ENCODE results near the gene CLCA1. TPM values are rescaled to one million over a fixed set of nuclear protein-coding genes. Genes with fewer than 3 reads are reported as not detected.

The CLCA1 gene
- total and polyA plus RNA-seq, 2 experiments from 2014 or later: not detected

DNA sequence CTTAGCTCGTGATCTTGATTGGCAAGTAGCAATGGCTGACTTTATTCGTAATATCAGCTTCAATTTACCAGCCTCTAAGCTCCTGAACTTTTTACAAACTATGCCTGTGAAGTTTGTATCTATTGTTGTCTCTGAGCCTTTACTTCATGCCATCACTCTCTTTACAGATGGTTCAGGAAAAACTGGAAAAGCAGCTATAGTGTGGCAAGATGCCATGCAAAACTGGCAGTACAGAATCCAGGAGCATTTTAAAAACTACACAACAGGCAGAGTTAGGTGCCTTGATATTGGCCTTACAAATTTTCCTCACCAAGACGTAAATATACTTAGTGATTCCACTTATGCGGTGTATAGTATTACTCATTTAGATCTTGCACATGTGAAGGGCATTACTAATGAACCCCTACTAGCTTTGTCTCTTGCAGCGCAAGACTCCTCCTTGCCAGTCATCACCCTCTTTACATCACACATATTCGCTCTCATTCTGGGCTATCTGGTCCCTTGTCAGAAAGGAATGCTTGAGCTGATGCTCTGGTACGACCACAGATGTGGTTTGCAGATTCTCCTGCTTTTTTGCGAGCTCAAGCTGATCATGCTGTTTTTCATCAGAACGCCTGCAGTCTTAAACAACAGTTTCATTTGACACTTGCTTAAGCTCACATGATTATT is 36.3 kb downstream of the CLCA1 start:
- no peak overlapping the region for H2AFZ ChIP-seq
- TF ChIP-seq NANOG (IDR thresholded peaks at IDR 0.05; ENCODE audit: borderline replicate concordance) (no peak), STAT1 (IDR thresholded peaks at IDR 0.05; ENCODE audit: unreplicated experiment) (no peak), EZH2phosphoT487 (IDR thresholded peaks at IDR 0.05; ENCODE audit: unreplicated experiment) (no peak), JUNB (IDR thresholded peaks at IDR 0.05; ENCODE audit: unreplicated experiment) (no peak), ZNF114 (CRISPR knock-in tag; IDR thresholded peaks at IDR 0.05) (no peak), POLR2AphosphoS5 (IDR thresholded peaks at IDR 0.05; ENCODE audit: low read depth) (no peak), EZH2 (IDR thresholded peaks at IDR 0.05; ENCODE audit: low read depth, unreplicated experiment) (no peak), CREB1 (CRISPR knock-in tag; IDR thresholded peaks at IDR 0.05; ENCODE audit: low read depth) (no peak), ZNF331 (CRISPR knock-in tag; IDR thresholded peaks at IDR 0.05; ENCODE audit: low read depth) (no peak)
- TF ChIP-seq, protein P1, sequence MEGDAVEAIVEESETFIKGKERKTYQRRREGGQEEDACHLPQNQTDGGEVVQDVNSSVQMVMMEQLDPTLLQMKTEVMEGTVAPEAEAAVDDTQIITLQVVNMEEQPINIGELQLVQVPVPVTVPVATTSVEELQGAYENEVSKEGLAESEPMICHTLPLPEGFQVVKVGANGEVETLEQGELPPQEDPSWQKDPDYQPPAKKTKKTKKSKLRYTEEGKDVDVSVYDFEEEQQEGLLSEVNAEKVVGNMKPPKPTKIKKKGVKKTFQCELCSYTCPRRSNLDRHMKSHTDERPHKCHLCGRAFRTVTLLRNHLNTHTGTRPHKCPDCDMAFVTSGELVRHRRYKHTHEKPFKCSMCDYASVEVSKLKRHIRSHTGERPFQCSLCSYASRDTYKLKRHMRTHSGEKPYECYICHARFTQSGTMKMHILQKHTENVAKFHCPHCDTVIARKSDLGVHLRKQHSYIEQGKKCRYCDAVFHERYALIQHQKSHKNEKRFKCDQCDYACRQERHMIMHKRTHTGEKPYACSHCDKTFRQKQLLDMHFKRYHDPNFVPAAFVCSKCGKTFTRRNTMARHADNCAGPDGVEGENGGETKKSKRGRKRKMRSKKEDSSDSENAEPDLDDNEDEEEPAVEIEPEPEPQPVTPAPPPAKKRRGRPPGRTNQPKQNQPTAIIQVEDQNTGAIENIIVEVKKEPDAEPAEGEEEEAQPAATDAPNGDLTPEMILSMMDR (conservative IDR thresholded peaks at IDR 0.05; ENCODE audit: low read depth in 2 of 2): no peak
- TF ChIP-seq, protein P2, sequence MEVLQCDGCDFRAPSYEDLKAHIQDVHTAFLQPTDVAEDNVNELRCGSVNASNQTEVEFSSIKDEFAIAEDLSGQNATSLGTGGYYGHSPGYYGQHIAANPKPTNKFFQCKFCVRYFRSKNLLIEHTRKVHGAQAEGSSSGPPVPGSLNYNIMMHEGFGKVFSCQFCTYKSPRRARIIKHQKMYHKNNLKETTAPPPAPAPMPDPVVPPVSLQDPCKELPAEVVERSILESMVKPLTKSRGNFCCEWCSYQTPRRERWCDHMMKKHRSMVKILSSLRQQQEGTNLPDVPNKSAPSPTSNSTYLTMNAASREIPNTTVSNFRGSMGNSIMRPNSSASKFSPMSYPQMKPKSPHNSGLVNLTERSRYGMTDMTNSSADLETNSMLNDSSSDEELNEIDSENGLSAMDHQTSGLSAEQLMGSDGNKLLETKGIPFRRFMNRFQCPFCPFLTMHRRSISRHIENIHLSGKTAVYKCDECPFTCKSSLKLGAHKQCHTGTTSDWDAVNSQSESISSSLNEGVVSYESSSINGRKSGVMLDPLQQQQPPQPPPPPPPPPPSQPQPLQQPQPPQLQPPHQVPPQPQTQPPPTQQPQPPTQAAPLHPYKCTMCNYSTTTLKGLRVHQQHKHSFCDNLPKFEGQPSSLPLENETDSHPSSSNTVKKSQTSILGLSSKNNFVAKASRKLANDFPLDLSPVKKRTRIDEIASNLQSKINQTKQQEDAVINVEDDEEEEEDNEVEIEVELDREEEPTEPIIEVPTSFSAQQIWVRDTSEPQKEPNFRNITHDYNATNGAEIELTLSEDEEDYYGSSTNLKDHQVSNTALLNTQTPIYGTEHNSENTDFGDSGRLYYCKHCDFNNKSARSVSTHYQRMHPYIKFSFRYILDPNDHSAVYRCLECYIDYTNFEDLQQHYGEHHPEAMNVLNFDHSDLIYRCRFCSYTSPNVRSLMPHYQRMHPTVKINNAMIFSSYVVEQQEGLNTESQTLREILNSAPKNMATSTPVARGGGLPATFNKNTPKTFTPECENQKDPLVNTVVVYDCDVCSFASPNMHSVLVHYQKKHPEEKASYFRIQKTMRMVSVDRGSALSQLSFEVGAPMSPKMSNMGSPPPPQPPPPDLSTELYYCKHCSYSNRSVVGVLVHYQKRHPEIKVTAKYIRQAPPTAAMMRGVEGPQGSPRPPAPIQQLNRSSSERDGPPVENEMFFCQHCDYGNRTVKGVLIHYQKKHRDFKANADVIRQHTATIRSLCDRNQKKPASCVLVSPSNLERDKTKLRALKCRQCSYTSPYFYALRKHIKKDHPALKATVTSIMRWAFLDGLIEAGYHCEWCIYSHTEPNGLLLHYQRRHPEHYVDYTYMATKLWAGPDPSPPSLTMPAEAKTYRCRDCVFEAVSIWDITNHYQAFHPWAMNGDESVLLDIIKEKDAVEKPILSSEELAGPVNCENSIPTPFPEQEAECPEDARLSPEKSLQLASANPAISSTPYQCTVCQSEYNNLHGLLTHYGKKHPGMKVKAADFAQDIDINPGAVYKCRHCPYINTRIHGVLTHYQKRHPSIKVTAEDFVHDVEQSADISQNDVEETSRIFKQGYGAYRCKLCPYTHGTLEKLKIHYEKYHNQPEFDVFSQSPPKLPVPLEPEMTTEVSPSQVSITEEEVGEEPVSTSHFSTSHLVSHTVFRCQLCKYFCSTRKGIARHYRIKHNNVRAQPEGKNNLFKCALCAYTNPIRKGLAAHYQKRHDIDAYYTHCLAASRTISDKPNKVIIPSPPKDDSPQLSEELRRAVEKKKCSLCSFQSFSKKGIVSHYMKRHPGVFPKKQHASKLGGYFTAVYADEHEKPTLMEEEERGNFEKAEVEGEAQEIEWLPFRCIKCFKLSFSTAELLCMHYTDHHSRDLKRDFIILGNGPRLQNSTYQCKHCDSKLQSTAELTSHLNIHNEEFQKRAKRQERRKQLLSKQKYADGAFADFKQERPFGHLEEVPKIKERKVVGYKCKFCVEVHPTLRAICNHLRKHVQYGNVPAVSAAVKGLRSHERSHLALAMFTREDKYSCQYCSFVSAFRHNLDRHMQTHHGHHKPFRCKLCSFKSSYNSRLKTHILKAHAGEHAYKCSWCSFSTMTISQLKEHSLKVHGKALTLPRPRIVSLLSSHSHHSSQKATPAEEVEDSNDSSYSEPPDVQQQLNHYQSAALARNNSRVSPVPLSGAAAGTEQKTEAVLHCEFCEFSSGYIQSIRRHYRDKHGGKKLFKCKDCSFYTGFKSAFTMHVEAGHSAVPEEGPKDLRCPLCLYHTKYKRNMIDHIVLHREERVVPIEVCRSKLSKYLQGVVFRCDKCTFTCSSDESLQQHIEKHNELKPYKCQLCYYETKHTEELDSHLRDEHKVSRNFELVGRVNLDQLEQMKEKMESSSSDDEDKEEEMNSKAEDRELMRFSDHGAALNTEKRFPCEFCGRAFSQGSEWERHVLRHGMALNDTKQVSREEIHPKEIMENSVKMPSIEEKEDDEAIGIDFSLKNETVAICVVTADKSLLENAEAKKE (CRISPR knock-in tag; IDR thresholded peaks at IDR 0.05): no peak
- TF ChIP-seq, protein P3, sequence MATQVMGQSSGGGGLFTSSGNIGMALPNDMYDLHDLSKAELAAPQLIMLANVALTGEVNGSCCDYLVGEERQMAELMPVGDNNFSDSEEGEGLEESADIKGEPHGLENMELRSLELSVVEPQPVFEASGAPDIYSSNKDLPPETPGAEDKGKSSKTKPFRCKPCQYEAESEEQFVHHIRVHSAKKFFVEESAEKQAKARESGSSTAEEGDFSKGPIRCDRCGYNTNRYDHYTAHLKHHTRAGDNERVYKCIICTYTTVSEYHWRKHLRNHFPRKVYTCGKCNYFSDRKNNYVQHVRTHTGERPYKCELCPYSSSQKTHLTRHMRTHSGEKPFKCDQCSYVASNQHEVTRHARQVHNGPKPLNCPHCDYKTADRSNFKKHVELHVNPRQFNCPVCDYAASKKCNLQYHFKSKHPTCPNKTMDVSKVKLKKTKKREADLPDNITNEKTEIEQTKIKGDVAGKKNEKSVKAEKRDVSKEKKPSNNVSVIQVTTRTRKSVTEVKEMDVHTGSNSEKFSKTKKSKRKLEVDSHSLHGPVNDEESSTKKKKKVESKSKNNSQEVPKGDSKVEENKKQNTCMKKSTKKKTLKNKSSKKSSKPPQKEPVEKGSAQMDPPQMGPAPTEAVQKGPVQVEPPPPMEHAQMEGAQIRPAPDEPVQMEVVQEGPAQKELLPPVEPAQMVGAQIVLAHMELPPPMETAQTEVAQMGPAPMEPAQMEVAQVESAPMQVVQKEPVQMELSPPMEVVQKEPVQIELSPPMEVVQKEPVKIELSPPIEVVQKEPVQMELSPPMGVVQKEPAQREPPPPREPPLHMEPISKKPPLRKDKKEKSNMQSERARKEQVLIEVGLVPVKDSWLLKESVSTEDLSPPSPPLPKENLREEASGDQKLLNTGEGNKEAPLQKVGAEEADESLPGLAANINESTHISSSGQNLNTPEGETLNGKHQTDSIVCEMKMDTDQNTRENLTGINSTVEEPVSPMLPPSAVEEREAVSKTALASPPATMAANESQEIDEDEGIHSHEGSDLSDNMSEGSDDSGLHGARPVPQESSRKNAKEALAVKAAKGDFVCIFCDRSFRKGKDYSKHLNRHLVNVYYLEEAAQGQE (IDR thresholded peaks at IDR 0.05; ENCODE audit: unreplicated experiment): no peak
- no peak overlapping the region for H3K4me3 Mint-ChIP-seq
- no peaks in the 10 kb centered on the region for H3K36me3 ChIP-seq (ENCODE audit: insufficient read depth)
- no peak overlapping the region for H3K27ac ChIP-seq (ENCODE audit: low read depth)
- no peak overlapping the region for H3K4me3 ChIP-seq
- peaks cover 2% of the 10 kb centered on the region for H3K27me3 Mint-ChIP-seq (ENCODE audit: insufficient read depth, low read depth, poor library complexity)
- H3K9me3 Mint-ChIP-seq: peaks cover 8% of the 10 kb centered on the region
- H3K9me2 ChIP-seq (ENCODE audit: insufficient read depth): no peaks in the 10 kb centered on the region
- H3F3A ChIP-seq (replicated peaks; ENCODE audit: low read depth): peaks cover 4% of the 10 kb centered on the region; the same call in 1 of the 2 replicates
- ATAC-seq (no peak), DNase-seq (ENCODE audit: low spot score) (no peak)
- H4K20me1 ChIP-seq (replicated peaks; ENCODE audit: insufficient read depth): no peaks in the 10 kb centered on the region
- peaks cover 13% of the 10 kb centered on the region; the same call in 1 of the 2 replicates for H3K4me1 ChIP-seq (ENCODE audit: insufficient read depth)
- H3K79me2 ChIP-seq (replicated peaks; ENCODE audit: insufficient read depth): no peaks in the 10 kb centered on the region
- no peak overlapping the region for H3K4me2 ChIP-seq
- H3K4me1 Mint-ChIP-seq: peaks cover 36% of the 10 kb centered on the region
- no peaks in the 10 kb centered on the region; the same call in 2 of the 3 replicates for H3K36me3 Mint-ChIP-seq (ENCODE audit: low read depth)
- H3K27ac Mint-ChIP-seq: no peak overlapping the region
- H3K27me3 ChIP-seq (ENCODE audit: insufficient read depth): no peaks in the 10 kb centered on the region
